Testis (tissue), 3 donors: ENCODE measurements around the gene WNK2. TPM values are rescaled to one million over a fixed set of nuclear protein-coding genes. Genes with fewer than 3 reads are reported as not detected.

Experiments used
- DNase-seq: peaks from one replicate; pipeline ENCODE4 v3.0.0-alpha.2; 2019
- H3K27ac ChIP-seq, 2 donors: fragments of 200-600 bp; sonication (generic); one replicate each; pipeline ENCODE4 v1.5.1; 2019
- H3K27me3 ChIP-seq: fragments of 200-600 bp; sonication (generic); one replicate; pipeline ENCODE4 v1.5.1; 2019
- H3K36me3 ChIP-seq: fragments of 200-600 bp; sonication (generic); one replicate; pipeline ENCODE4 v1.5.1; 2017; ENCODE audit warnings: low read depth; ENCODE audit errors: missing control alignments
- H3K4me1 ChIP-seq: fragments of 200-600 bp; sonication (generic); one replicate; pipeline ENCODE4 v1.5.1; 2019
- H3K4me3 ChIP-seq, 2 donors: fragments of 200-600 bp; sonication (generic); one replicate each; pipeline ENCODE4 v1.5.1; 2017 to 2019
- H3K9me3 ChIP-seq: fragments of 200-600 bp; sonication (generic); one replicate; pipeline ENCODE4 v1.5.1; 2017
- POLR2A ChIP-seq: fragments of 450-650 bp; IDR thresholded peaks from one replicate; pipeline ENCODE4 v1.6.1; 2017; ENCODE audit warnings: antibody characterized with exemption, mild to moderate bottlenecking, moderate library complexity
- WGBS, 2 donors: methylation state at CpG; one replicate each; pipeline ENCODE4 v1.1.5; 2018; 5-methylcytosine and 5-hydroxymethylcytosine counted together
- intact Hi-C: fragments of 100-400 bp; cut with DNase I; formaldehyde crosslinking; loops from one replicate; pipeline ENCODE4 v1.15.1; 2023; ENCODE audit warnings: low total_unique reads
- polyA plus RNA-seq: library from polyadenylated mRNA; stranded (reverse); fragments of 350-450 nt; fragmentation: Illumina TruSeq; extraction: RNeasy Lipid Tissue Mini Kit (QIAGEN cat#74804); gene quantifications from one replicate; pipeline ENCODE4 v1.2.3, GENCODE V29; 2014; ENCODE audit warnings: low read depth, low replicate concordance; ENCODE audit not compliant: insufficient read depth
- total RNA-seq, 2 donors: library from RNA; depleted of rRNA; stranded (reverse); fragments of >200 nt; gene quantifications; one replicate each; pipeline ENCODE4 v1.2.3, GENCODE V29; 2016
- TF ChIP-seq, protein P1 (sequence below), 3 experiments: fragments of 450-650 bp in 2 of 3; fragments of 200-600 bp in 1 of 3; sonication (generic) in 1 of 3; IDR thresholded peaks; one replicate each; pipeline ENCODE4 v1.5.1; 2016 to 2019; ENCODE audit warnings: antibody characterized with exemption in 3 of 3, mild to moderate bottlenecking in 2 of 3, moderate library complexity in 1 of 3

The WNK2 gene
- total and polyA plus RNA-seq, 3 donors from 2014 or later: 29.0 to 91.1 (median 50.5) TPM

DNA sequence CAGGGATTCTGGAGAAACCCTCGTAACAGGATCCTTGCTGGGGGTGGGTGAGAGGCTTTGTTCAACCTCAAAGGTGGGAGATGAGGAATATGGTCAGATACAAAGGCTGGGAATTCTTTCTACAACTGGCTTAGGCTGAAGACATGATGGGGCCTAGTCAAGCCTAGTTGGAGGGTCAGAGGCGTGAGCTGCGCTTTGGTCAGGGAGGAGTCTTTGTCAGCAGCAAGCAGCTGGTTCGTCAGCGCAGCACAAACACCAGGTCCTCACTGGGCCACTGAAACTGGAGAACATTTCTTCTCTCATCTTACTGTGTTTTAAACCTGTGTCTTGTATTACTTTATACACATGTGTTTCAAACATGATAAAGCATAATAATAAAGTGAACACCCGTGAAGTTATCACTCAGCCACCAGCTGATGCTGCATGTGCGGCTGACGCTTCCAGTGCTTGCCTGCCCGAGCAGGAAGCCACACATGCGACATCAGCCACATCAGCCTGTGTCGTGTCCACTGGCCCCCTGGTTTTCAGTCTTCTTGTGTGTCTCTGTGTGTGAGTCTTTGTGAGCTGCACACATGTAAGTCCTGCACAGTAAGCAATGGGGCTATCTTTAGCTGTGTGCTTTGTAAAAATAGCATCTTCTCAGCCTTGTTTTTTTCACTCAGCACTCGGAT is 81.5 kb downstream of the WNK2 start:
- intact Hi-C loops: no loop called here
- Histone ChIP-seq H3K9me3 (no peaks in the 10 kb centered on the region), H3K27me3 (no peaks in the 10 kb centered on the region), H3K4me3 (no peak overlapping the region), H3K36me3 (no peaks in the 10 kb centered on the region), H3K27ac (no peak overlapping the region), H3K4me1 (no peaks in the 10 kb centered on the region)
- 86 to 90% methylated on average over 12 of the region's 12 CpGs for WGBS, 2 donors
- no peak for TF ChIP-seq POLR2A
- TF ChIP-seq, protein P1, sequence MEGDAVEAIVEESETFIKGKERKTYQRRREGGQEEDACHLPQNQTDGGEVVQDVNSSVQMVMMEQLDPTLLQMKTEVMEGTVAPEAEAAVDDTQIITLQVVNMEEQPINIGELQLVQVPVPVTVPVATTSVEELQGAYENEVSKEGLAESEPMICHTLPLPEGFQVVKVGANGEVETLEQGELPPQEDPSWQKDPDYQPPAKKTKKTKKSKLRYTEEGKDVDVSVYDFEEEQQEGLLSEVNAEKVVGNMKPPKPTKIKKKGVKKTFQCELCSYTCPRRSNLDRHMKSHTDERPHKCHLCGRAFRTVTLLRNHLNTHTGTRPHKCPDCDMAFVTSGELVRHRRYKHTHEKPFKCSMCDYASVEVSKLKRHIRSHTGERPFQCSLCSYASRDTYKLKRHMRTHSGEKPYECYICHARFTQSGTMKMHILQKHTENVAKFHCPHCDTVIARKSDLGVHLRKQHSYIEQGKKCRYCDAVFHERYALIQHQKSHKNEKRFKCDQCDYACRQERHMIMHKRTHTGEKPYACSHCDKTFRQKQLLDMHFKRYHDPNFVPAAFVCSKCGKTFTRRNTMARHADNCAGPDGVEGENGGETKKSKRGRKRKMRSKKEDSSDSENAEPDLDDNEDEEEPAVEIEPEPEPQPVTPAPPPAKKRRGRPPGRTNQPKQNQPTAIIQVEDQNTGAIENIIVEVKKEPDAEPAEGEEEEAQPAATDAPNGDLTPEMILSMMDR (IDR thresholded peaks at IDR 0.05): no peak
- no peak for DNase-seq

DNA sequence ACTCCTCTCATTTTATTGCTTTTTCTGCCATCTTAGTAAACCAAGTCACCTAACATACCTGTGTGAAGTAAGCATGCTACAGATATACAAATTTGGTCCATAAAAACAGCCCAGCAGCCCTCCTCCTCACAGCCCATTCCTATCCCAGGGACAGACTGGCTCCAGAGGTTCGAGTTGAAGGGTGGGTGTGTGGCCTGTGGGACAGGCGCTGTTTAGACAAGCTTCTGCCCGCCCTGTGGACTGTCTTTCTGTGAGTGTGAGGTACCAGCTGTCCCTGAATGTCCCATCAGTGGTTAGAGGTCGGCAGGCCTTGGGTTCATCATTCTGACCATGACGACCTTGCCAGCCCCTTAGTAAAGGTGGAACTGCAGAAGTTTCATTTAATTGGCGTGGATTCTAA is 82.0 kb downstream of the WNK2 start:
- no peaks in the 10 kb centered on the region for H3K4me1 ChIP-seq
- no peaks in the 10 kb centered on the region for H3K27me3 ChIP-seq
- 84 to 90% methylated on average over 6 of the region's 6 CpGs for WGBS, 2 donors
- TF ChIP-seq POLR2A: no peak
- TF ChIP-seq, protein P1 (IDR thresholded peaks at IDR 0.05): no peak
- intact Hi-C loops: no loop called here
- no peaks in the 10 kb centered on the region for H3K36me3 ChIP-seq
- H3K9me3 ChIP-seq: no peaks in the 10 kb centered on the region
- H3K27ac ChIP-seq: no peak overlapping the region
- H3K4me3 ChIP-seq: no peak overlapping the region
- DNase-seq: no peak

DNA sequence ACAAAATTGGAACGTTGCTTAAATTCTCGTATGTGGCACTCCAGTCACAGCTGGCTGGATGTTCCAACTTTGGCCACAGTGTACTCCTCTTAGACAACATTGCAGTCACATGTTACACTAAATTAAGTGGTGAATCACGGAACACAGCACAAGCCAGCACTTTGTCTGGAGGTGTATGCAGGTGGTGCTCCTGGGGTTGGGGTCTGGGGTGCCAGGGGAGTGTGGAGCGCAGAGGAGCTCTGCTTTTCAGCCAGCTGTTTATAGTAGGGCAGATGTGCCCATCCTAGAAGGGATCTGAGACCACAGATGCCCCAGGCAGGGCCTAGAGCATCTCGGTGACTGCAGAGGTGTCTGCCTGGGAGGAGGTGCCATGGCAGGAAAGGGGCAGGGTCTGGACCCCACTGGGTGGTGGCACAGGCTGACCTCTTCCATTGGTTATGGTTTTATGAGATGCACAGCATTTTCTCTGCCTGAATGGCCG is 82.6 kb downstream of the WNK2 start:
- H3K27me3 ChIP-seq: no peaks in the 10 kb centered on the region
- H3K4me1 ChIP-seq: no peaks in the 10 kb centered on the region
- no peak for TF ChIP-seq POLR2A
- TF ChIP-seq, protein P1 (IDR thresholded peaks at IDR 0.05): no peak
- no peak for DNase-seq
- H3K9me3 ChIP-seq: no peaks in the 10 kb centered on the region
- H3K36me3 ChIP-seq: no peaks in the 10 kb centered on the region
- intact Hi-C loops: no loop called here
- no peak overlapping the region for H3K4me3 ChIP-seq
- no peak overlapping the region for H3K27ac ChIP-seq
- 90 to 93% methylated on average over 4 to 6 of the region's 6 CpGs for WGBS, 2 donors

DNA sequence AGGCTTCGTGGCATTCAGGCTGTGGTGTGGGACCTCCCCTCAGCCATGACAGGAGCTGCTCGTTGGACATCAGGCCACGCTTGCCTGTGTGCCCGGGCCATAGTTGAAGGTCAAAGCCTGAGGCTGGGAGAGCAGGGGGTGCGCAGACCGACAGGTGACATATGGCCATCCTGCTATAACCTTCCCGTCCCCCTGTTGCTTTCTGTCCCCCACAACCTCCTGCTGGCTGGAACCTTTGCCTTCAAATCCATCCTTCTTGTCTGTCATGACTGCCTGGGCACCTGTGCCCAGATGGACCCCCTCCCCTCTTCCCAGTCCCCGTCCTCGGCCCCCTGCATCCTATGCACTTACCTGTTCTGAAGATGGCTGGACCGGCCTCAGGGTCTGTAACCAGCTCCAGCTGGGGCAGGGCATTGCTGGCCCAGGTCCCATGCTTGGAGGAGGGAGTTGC is 83.2 kb downstream of the WNK2 start:
- Histone ChIP-seq H3K27me3 (no peaks in the 10 kb centered on the region), H3K36me3 (no peaks in the 10 kb centered on the region), H3K27ac (no peak overlapping the region), H3K9me3 (no peaks in the 10 kb centered on the region), H3K4me1 (no peaks in the 10 kb centered on the region), H3K4me3 (no peak overlapping the region)
- peak; percentile 12 for DNase-seq
- TF ChIP-seq, protein P1 (IDR thresholded peaks at IDR 0.05): no peak
- TF ChIP-seq POLR2A: no peak
- intact Hi-C loops: no loop called here
- 92 to 95% methylated on average over 9 to 10 of the region's 10 CpGs for WGBS, 2 donors
